Activated T-cell treated with anti-CD3 and anti-CD28 coated beads, Interleukin-2, amount 50 U/mL, for 4 hours (primary cell): ENCODE measurements around the gene SNX11. TPM values are rescaled to one million over a fixed set of nuclear protein-coding genes. Genes with fewer than 3 reads are reported as not detected.

Source experiments
- ATAC-seq, 2 donors: fragments of 200-7000 bp; cut with Tn5 transposase; one replicate each; pipeline ENCODE4 v1.10.0; 2021
- DNase-seq: peaks from one replicate; pipeline ENCODE4 v3.0.0-alpha.2; 2020
- H3K27me3 Mint-ChIP-seq: one replicate; pipeline ENCODE4 v1.8.0; 2021; ENCODE audit warnings: low read depth, mixed read lengths
- H3K36me3 Mint-ChIP-seq: one replicate; pipeline ENCODE4 v1.8.0; 2022; ENCODE audit warnings: mixed read lengths; ENCODE audit not compliant: insufficient read depth
- H3K4me1 Mint-ChIP-seq: one replicate; pipeline ENCODE4 v1.8.0; 2021; ENCODE audit warnings: low read depth, mixed read lengths
- H3K4me3 Mint-ChIP-seq: one replicate; pipeline ENCODE4 v1.8.0; 2021; ENCODE audit warnings: mild to moderate bottlenecking, moderate library complexity, mixed read lengths
- H3K9me3 Mint-ChIP-seq: one replicate; pipeline ENCODE4 v1.8.0; 2021; ENCODE audit warnings: mixed read lengths
- total RNA-seq, 3 donors: library from RNA; stranded (reverse); gene quantifications; one replicate each; pipeline ENCODE4 v1.2.1, GENCODE V29; 2021

Gene SNX11
- total RNA-seq, 3 donors from 2014 or later: 30.5 to 41.9 (median 30.9) TPM

GRCh38 chr17:48153691-48154358, 46.3 kb downstream of the SNX11 start:
- no peaks in the 10 kb centered on the region for H3K27me3 Mint-ChIP-seq
- DNase-seq: no peak
- no peaks in the 10 kb centered on the region for H3K9me3 Mint-ChIP-seq
- no peak for ATAC-seq
- H3K4me3 Mint-ChIP-seq: no peak overlapping the region
- no peaks in the 10 kb centered on the region for H3K4me1 Mint-ChIP-seq
- H3K36me3 Mint-ChIP-seq: peaks cover 14% of the 10 kb centered on the region

- Mint-ChIP-seq H3K4me3 (no peak overlapping the region), H3K4me1 (no peaks in the 10 kb centered on the region), H3K9me3 (no peaks in the 10 kb centered on the region), H3K36me3 (peaks cover 5% of the 10 kb centered on the region), H3K27me3 (no peaks in the 10 kb centered on the region)
- no peak for ATAC-seq
- no peak for DNase-seq
Observed at GRCh38 chr17:48155889-48156611, 48.5 kb downstream of the SNX11 start.

- no peak for ATAC-seq
- Mint-ChIP-seq H3K4me3 (no peak overlapping the region), H3K9me3 (no peaks in the 10 kb centered on the region), H3K27me3 (no peaks in the 10 kb centered on the region), H3K36me3 (peaks cover 10% of the 10 kb centered on the region), H3K4me1 (no peaks in the 10 kb centered on the region)
- no peak for DNase-seq
Observed at GRCh38 chr17:48159232-48159631, 51.7 kb downstream of the SNX11 start.

- peaks cover 17% of the 10 kb centered on the region for H3K36me3 Mint-ChIP-seq
- H3K27me3 Mint-ChIP-seq: no peaks in the 10 kb centered on the region
- H3K4me1 Mint-ChIP-seq: no peaks in the 10 kb centered on the region
- DNase-seq (no peak), ATAC-seq (no peak)
- no peak overlapping the region for H3K4me3 Mint-ChIP-seq
- no peaks in the 10 kb centered on the region for H3K9me3 Mint-ChIP-seq
Observed at GRCh38 chr17:48160177-48161081, 52.9 kb downstream of the SNX11 start.

GRCh38 chr17:48161127-48161905, 53.8 kb downstream of the SNX11 start:
- H3K27me3 Mint-ChIP-seq: no peaks in the 10 kb centered on the region
- H3K36me3 Mint-ChIP-seq: peaks cover 19% of the 10 kb centered on the region
- no peak overlapping the region for H3K4me3 Mint-ChIP-seq
- no peaks in the 10 kb centered on the region for H3K9me3 Mint-ChIP-seq
- H3K4me1 Mint-ChIP-seq: peaks cover 3% of the 10 kb centered on the region
- DNase-seq (no peak), ATAC-seq (no peak)

- DNase-seq (no peak), ATAC-seq (no peak)
- no peaks in the 10 kb centered on the region for H3K9me3 Mint-ChIP-seq
- H3K36me3 Mint-ChIP-seq: peaks cover 15% of the 10 kb centered on the region
- H3K4me1 Mint-ChIP-seq: peaks cover 5% of the 10 kb centered on the region
- H3K4me3 Mint-ChIP-seq: no peak overlapping the region
- H3K27me3 Mint-ChIP-seq: no peaks in the 10 kb centered on the region
Observed at GRCh38 chr17:48162306-48162934, 54.9 kb downstream of the SNX11 start.

- Mint-ChIP-seq H3K4me1 (peaks cover 7% of the 10 kb centered on the region), H3K36me3 (peaks cover 15% of the 10 kb centered on the region), H3K9me3 (no peaks in the 10 kb centered on the region), H3K4me3 (no peak overlapping the region), H3K27me3 (no peaks in the 10 kb centered on the region)
- ATAC-seq (no peak), DNase-seq (no peak)
Observed at GRCh38 chr17:48162946-48163506, 55.5 kb downstream of the SNX11 start.

GRCh38 chr17:48163809-48164208, 56.2 kb downstream of the SNX11 start:
- peaks cover 7% of the 10 kb centered on the region for H3K4me1 Mint-ChIP-seq
- no peaks in the 10 kb centered on the region for H3K9me3 Mint-ChIP-seq
- no peak overlapping the region for H3K4me3 Mint-ChIP-seq
- ATAC-seq (no peak), DNase-seq (no peak)
- H3K36me3 Mint-ChIP-seq: peaks cover 15% of the 10 kb centered on the region
- no peaks in the 10 kb centered on the region for H3K27me3 Mint-ChIP-seq

- no peak for ATAC-seq
- no peaks in the 10 kb centered on the region for H3K9me3 Mint-ChIP-seq
- H3K36me3 Mint-ChIP-seq: peaks cover 11% of the 10 kb centered on the region
- DNase-seq: no peak
- H3K4me1 Mint-ChIP-seq: peaks cover 25% of the 10 kb centered on the region
- H3K4me3 Mint-ChIP-seq: no peak overlapping the region
- H3K27me3 Mint-ChIP-seq: no peaks in the 10 kb centered on the region
Observed at GRCh38 chr17:48169926-48170325, 62.4 kb downstream of the SNX11 start.

Other genes starting within 250 kb of the SNX11 start
- gene SP2, start 211.5 kb upstream of the SNX11 start, total RNA-seq: 10 to 100 TPM; 20.9 to 25.6 (median 23.1) TPM
- 10 to 100 TPM; 82.8 to 83.5 (median 83.2) TPM for gene PNPO, start 166.2 kb upstream of the SNX11 start, total RNA-seq
- gene PRR15L, start 149.9 kb upstream of the SNX11 start, total RNA-seq: under 1 TPM in 2 of 3 donors, not detected in 1; 0.14 to 0.29 TPM
- 100 to 1,000 TPM; 145 to 159 (median 156) TPM for gene CDK5RAP3, start 136.7 kb upstream of the SNX11 start, total RNA-seq
- gene COPZ2, start 70.0 kb upstream of the SNX11 start, total RNA-seq: 1 to 10 TPM; 2.6 to 3.9 (median 3.2) TPM
- 100 to 1,000 TPM in 2 of 3 donors, 10 to 100 TPM in 1; 93.1 to 123 (median 109) TPM for gene NFE2L1, start 59.4 kb upstream of the SNX11 start, total RNA-seq
- 10 to 100 TPM; 53.2 to 64.4 (median 60.8) TPM for gene CBX1, start 6.3 kb upstream of the SNX11 start, total RNA-seq